Cortex of kidney (tissue), 1 donor: ENCODE measurements around the gene SF3A2.

Experiments
- DNase-seq: peaks from one replicate; lab custom pipeline; 2025; lab: John Stamatoyannopoulos, UW

The SF3A2 gene

GRCh38 chr19:2240881-2241760, 4.5 kb downstream of the SF3A2 start:
- no peak for DNase-seq

- DNase-seq: no peak
These were observed 5.5 kb downstream of the SF3A2 start for GRCh38 chr19:2242092-2242537.

GRCh38 chr19:2242816-2243215, 6.2 kb downstream of the SF3A2 start:
- no peak for DNase-seq

- no peak for DNase-seq
These were observed 6.9 kb downstream of the SF3A2 start for GRCh38 chr19:2243274-2244124.

- DNase-seq: no peak
These were observed 7.4 kb downstream of the SF3A2 start for GRCh38 chr19:2244125-2244411.

- DNase-seq: no peak
These were observed 7.9 kb downstream of the SF3A2 start for GRCh38 chr19:2244486-2244885.

- DNase-seq: no peak
These were observed 8.6 kb downstream of the SF3A2 start for GRCh38 chr19:2245273-2245672.

- DNase-seq: no peak
These were observed 9.5 kb downstream of the SF3A2 start for GRCh38 chr19:2246014-2246620.

- no peak for DNase-seq
These were observed 10.3 kb downstream of the SF3A2 start for GRCh38 chr19:2246801-2247361.

GRCh38 chr19:2247433-2248101, 10.9 kb downstream of the SF3A2 start:
- no peak for DNase-seq

GRCh38 chr19:2248136-2249009, 11.7 kb downstream of the SF3A2 start:
- DNase-seq: no peak

GRCh38 chr19:2249010-2249866, 12.6 kb downstream of the SF3A2 start, which contains the start of gene AMH:
Gene AMH, plus strand, starts transcription at chr19:2249323. Its CDS starts 10 bp downstream, at chr19:2249333.
- no peak for DNase-seq

GRCh38 chr19:2249880-2250765, 13.5 kb downstream of the SF3A2 start:
- DNase-seq: no peak

GRCh38 chr19:2250766-2251105, 14.1 kb downstream of the SF3A2 start:
- no peak for DNase-seq

- DNase-seq: no peak
These were observed 14.8 kb downstream of the SF3A2 start for GRCh38 chr19:2251106-2252054.

- no peak for DNase-seq
These were observed 15.6 kb downstream of the SF3A2 start for GRCh38 chr19:2252055-2252796.

- no peak for DNase-seq
These were observed 16.1 kb downstream of the SF3A2 start for GRCh38 chr19:2252797-2253105.
